Breast epithelium (tissue), 4 donors: ENCODE measurements around the gene CPNE9. TPM values are rescaled to one million over a fixed set of nuclear protein-coding genes. Genes with fewer than 3 reads are reported as not detected.

ENCODE experiments used
- DNase-seq, 2 donors: peaks; one replicate each; pipeline ENCODE4 v3.0.0-alpha.2; 2019; ENCODE audit warnings: low spot score in 2 of 2
- H3K27ac ChIP-seq, 2 donors: fragments of 200-600 bp; sonication (generic) in 1 of 2; one replicate each; pipeline ENCODE4 v1.5.1; 2016 to 2019; ENCODE audit warnings: mild to moderate bottlenecking in 1 of 2
- H3K27me3 ChIP-seq, 2 donors: fragments of 200-600 bp; sonication (generic) in 1 of 2; one replicate each; pipeline versions ENCODE4 v1.5.1 to v1.6.0; 2017 to 2019; ENCODE audit warnings: control low read depth in 1 of 2, mild to moderate bottlenecking in 1 of 2
- H3K36me3 ChIP-seq: fragments of 200-600 bp; one replicate; pipeline ENCODE4 v1.5.1; 2019
- H3K4me1 ChIP-seq, 2 donors: fragments of 200-600 bp; sonication (generic); one replicate each; pipeline ENCODE4 v1.5.1; 2016 to 2019; ENCODE audit warnings: control low read depth in 1 of 2
- H3K4me3 ChIP-seq, 3 donors: fragments of 200-600 bp; sonication (generic); 1 replicate in 2 of 3; 2 replicates in 1 of 3; pipeline ENCODE4 v1.5.1; 2016 to 2019; ENCODE audit warnings: mild to moderate bottlenecking in 3 of 3, moderate library complexity in 2 of 3
- H3K9me3 ChIP-seq, 2 donors: fragments of 200-600 bp; sonication (generic) in 1 of 2; one replicate each; pipeline ENCODE4 v1.5.1; 2016 to 2019; ENCODE audit warnings: control low read depth in 1 of 2
- CTCF ChIP-seq, 3 donors: fragments of 450-650 bp; IDR thresholded peaks; one replicate each; pipeline ENCODE4 v1.5.1; 2016 to 2017; ENCODE audit warnings: antibody characterized with exemption in 3 of 3, mild to moderate bottlenecking in 3 of 3, moderate library complexity in 3 of 3
- POLR2A ChIP-seq: fragments of 450-650 bp; IDR thresholded peaks from one replicate; pipeline ENCODE4 v1.6.1; 2016; ENCODE audit warnings: antibody characterized with exemption, mild to moderate bottlenecking, moderate library complexity
- POLR2AphosphoS5 ChIP-seq, 3 donors: sonication (generic); formaldehyde crosslinking; IDR thresholded peaks; one replicate each; pipeline ENCODE4 v1.6.1; 2017; ENCODE audit warnings: antibody characterized with exemption in 3 of 3
- intact Hi-C: fragments of 100-400 bp; cut with DNase I; formaldehyde crosslinking; loops from one replicate; pipeline ENCODE4 v1.15.1; 2023; ENCODE audit warnings: low total_unique reads
- total RNA-seq, 3 donors: library from RNA; depleted of rRNA; stranded (reverse); fragments of >200 nt; gene quantifications; one replicate each; pipeline ENCODE4 v1.1.0, GENCODE V29; 2016

The CPNE9 gene
- total RNA-seq, 3 donors from 2014 or later, result not detected

DNA sequence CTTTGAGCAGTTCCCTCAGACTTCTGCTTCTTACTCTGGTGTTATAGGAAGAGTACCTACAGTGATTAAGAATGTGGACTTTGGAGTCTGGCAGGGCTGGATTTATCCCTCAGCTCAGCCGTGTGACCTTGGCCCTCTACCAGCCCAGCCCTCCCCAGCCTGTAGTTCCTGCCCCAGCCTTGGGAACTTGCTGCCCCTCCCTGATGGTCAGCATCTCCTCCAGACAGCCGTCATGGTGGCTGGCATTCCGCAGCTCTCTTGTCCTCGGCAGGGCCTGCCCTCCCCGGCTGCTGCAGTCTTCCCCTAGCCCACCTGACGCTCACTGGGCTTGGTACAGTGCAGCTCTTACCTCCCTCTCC is 21.9 kb upstream of the CPNE9 start:
- no peaks in the 10 kb centered on the region for H3K9me3 ChIP-seq
- H3K27ac ChIP-seq, result no peak overlapping the region
- TF ChIP-seq CTCF (IDR thresholded peaks at IDR 0.05), result no peak
- TF ChIP-seq POLR2AphosphoS5 (IDR thresholded peaks at IDR 0.05), result no peak
- TF ChIP-seq POLR2A, result no peak
- no peaks in the 10 kb centered on the region for H3K27me3 ChIP-seq
- H3K36me3 ChIP-seq, result peaks cover 42% of the 10 kb centered on the region
- H3K4me3 ChIP-seq, result no peak overlapping the region
- no peak for DNase-seq
- intact Hi-C loops, result no loop called here
- H3K4me1 ChIP-seq, result no peaks in the 10 kb centered on the region

GRCh38 chr3:9682096-9682495 is 21.5 kb upstream of the CPNE9 start:
- H3K9me3 ChIP-seq, result no peaks in the 10 kb centered on the region
- no peak for DNase-seq
- no peak overlapping the region for H3K27ac ChIP-seq
- H3K36me3 ChIP-seq, result peaks cover 41% of the 10 kb centered on the region
- no peak for TF ChIP-seq POLR2A
- intact Hi-C loops, result no loop called here
- no peak overlapping the region for H3K4me3 ChIP-seq
- H3K4me1 ChIP-seq, result no peaks in the 10 kb centered on the region
- no peaks in the 10 kb centered on the region for H3K27me3 ChIP-seq

DNA sequence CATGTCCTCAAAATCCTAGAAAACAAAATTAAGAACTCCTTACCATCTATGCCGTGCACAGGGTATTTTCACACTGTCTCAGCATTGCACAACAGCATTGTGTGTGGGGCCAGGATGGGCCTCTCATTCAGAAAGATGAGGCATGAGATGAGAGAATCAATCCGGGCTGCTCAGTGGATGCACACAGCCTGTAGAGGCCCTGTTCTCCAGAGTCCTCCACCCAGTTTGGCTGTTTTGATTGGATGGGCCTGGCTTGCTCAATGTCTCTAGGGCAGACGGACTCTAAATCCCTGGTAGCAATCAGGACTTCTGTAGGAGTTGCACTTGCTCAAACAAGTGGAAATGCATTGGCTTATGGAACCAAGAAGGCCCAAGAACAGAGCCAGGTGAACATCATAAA is 20.2 kb upstream of the CPNE9 start:
- intact Hi-C loops, result no loop called here
- Histone ChIP-seq H3K9me3 (no peaks in the 10 kb centered on the region), H3K27ac (no peak overlapping the region), H3K36me3 (peaks cover 33% of the 10 kb centered on the region), H3K4me1 (no peaks in the 10 kb centered on the region), H3K27me3 (no peaks in the 10 kb centered on the region), H3K4me3 (no peak overlapping the region)
- no peak for DNase-seq
- TF ChIP-seq CTCF (IDR thresholded peaks at IDR 0.05) (no peak), POLR2AphosphoS5 (IDR thresholded peaks at IDR 0.05) (no peak), POLR2A (no peak)

GRCh38 chr3:9685216-9686049 is 18.2 kb upstream of the CPNE9 start:
- no peak overlapping the region for H3K27ac ChIP-seq
- TF ChIP-seq POLR2AphosphoS5 (IDR thresholded peaks at IDR 0.05), result no peak
- no peak for TF ChIP-seq CTCF (IDR thresholded peaks at IDR 0.05)
- no peak for TF ChIP-seq POLR2A
- no peak for DNase-seq
- H3K4me1 ChIP-seq, result no peaks in the 10 kb centered on the region
- no peak overlapping the region for H3K4me3 ChIP-seq
- intact Hi-C loops, result no loop called here
- H3K36me3 ChIP-seq, result peaks cover 52% of the 10 kb centered on the region
- H3K27me3 ChIP-seq, result no peaks in the 10 kb centered on the region
- no peaks in the 10 kb centered on the region for H3K9me3 ChIP-seq

DNA sequence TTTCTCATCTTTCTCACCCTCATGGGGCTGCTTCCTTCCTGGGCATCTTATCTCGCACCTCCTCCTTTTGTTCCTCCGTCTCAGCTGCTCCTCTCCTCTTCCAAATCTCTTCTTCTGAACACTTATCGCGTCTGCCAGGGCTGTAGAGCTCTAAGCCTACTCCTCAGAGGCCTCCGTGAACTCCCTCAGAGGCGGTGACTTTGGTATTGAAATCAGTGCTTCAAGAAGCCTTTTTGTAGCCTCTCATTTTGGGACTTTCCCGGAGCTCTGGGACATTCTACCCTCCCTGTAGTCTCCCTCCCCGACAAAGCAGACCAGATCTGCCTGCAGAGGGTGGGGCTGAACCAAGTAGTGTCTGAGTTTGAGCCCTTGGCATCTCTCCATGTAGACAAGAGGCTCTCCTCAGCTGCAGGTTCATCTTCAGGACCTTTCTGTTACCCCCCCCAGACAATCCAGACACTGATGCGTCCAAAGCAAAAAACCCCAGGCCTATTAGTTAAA is 17.5 kb upstream of the CPNE9 start:
- TF ChIP-seq POLR2AphosphoS5 (IDR thresholded peaks at IDR 0.05) (no peak), POLR2A (no peak), CTCF (IDR thresholded peaks at IDR 0.05) (no peak)
- H3K27ac ChIP-seq, result no peak overlapping the region
- H3K27me3 ChIP-seq, result no peaks in the 10 kb centered on the region
- H3K4me3 ChIP-seq, result no peak overlapping the region
- no peaks in the 10 kb centered on the region for H3K9me3 ChIP-seq
- intact Hi-C loops, result no loop called here
- DNase-seq, result no peak
- peaks cover 58% of the 10 kb centered on the region for H3K36me3 ChIP-seq
- H3K4me1 ChIP-seq, result no peaks in the 10 kb centered on the region
